Activated CD4-positive, alpha-beta memory T cell treated with anti-CD3 and anti-CD28 coated beads, Interleukin-2, amount 10 ng/mL, durations not matched to agents 7 days and 5 days (primary cell): ENCODE results near the gene ZNRD2. TPM values are rescaled to one million over a fixed set of nuclear protein-coding genes. Genes with fewer than 3 reads are reported as not detected.
"Not testable (repeated sequence)": the region's sequence is repeated elsewhere in the genome, so short reads cannot be mapped to it uniquely, and the experiment has no call there.

ENCODE experiments used
- CTCF ChIA-PET: fragments of 350-600 bp; sonication (Branson Sonifier 250); formaldehyde crosslinking; loops from one replicate; lab custom pipeline; 2021; ENCODE audit warnings: antibody characterized with exemption, inconsistent platforms; lab: Charles Lee
- POLR2A ChIA-PET: fragments of 350-600 bp; sonication (Branson Sonifier 250); formaldehyde crosslinking; loops from one replicate; lab custom pipeline; 2021; ENCODE audit warnings: antibody characterized with exemption; lab: Charles Lee
- DNase-seq: peaks from one replicate; pipeline ENCODE4 v3.0.0-alpha.2; 2020
- H3K27ac Mint-ChIP-seq: one replicate; pipeline ENCODE4 v1.8.0; 2021; ENCODE audit warnings: mild to moderate bottlenecking, mixed read lengths
- H3K27me3 Mint-ChIP-seq: one replicate; pipeline ENCODE4 v1.8.0; 2021; ENCODE audit warnings: mixed read lengths
- H3K36me3 Mint-ChIP-seq: one replicate; pipeline ENCODE4 v1.8.0; 2021; ENCODE audit warnings: low read depth, mixed read lengths
- H3K4me1 Mint-ChIP-seq: one replicate; pipeline ENCODE4 v1.8.0; 2021; ENCODE audit warnings: mixed read lengths
- H3K4me3 Mint-ChIP-seq: one replicate; pipeline ENCODE4 v1.8.0; 2021; ENCODE audit warnings: mild to moderate bottlenecking, mixed read lengths
- H3K9me3 Mint-ChIP-seq: one replicate; pipeline ENCODE4 v1.8.0; 2021; ENCODE audit warnings: mixed read lengths
- total RNA-seq, 2 experiments: library from RNA; stranded (reverse); gene quantifications; one replicate each; pipeline ENCODE4 v1.2.3, GENCODE V29; 2021

Gene ZNRD2, protein sequence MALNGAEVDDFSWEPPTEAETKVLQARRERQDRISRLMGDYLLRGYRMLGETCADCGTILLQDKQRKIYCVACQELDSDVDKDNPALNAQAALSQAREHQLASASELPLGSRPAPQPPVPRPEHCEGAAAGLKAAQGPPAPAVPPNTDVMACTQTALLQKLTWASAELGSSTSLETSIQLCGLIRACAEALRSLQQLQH
- total RNA-seq, result 10 to 100 TPM; 25.3 to 27.8 TPM

DNA sequence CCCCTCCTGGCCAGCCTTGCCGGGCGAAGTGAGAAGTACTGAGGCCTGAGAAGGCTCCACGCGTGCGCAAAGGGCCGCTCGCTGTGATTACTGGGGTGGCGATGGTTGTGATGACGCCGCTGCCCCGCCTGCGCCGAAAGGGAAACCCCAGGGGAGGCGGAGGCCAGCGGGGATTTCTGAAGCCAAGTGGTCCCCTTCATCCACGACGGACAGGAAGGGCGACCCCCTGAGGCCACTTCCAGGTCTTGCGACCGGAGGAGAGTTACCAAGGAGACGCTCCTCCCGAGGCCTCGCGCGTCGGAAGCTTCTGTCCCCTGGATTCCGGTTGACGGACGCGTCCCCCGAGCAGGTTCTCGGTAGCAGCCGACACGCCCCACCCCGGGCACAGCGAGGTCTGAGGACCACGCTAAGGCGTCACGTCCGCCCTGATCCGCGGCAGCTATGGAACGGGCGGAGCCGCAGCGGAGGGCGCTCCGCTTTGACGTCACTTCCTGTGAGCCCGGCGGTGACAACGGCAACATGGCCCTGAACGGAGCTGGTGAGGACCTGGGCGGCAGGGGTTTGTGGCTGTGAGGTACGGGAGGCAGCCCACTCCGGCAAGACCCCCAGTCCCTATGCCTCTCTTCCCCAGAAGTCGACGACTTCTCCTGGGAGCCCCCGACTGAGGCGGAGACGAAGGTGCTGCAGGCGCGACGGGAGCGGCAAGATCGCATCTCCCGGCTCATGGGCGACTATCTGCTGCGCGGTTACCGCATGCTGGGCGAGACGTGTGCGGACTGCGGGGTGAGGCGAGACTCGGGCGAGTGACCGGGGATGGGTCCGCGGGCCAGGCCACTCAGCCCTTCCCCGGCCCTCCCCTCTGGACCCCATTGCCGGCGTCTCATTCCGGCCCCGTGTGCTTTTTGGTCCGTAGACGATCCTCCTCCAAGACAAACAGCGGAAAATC, at the start of gene ZNRD2:
Gene ZNRD2, plus strand, starts transcription at position 505 of the 946 bp plus-strand sequence. Its CDS starts 15 bp downstream, at position 520.
- Mint-ChIP-seq H3K27ac (peak within 1 kb of the TSS; percentile 99), H3K4me1 (peaks cover 71% of the 10 kb centered on the region), H3K4me3 (peak within 1 kb of the TSS; percentile 100), H3K9me3 (no peaks in the 10 kb centered on the region), H3K27me3 (no peaks in the 10 kb centered on the region), H3K36me3 (peaks cover 33% of the 10 kb centered on the region)
- DNase-seq, result peak; percentile 99
- CTCF ChIA-PET, result interaction anchor here (0.9 to 5.7 kb wide), 9 partner anchors 10 to 290 kb away, joined by 3 to 88 read pairs (median 14); partner anchors contain the start of genes DPF2, MAP3K11, MUS81 and PCNX3
- POLR2A ChIA-PET, result interaction anchor here (0.6 to 5.5 kb wide), 25 partner anchors 10 to 319 kb away, joined by 3 to 65 read pairs (median 3); partner anchors contain the start of genes KCNK7, LTBP3, MALAT1 and MAP3K11

DNA sequence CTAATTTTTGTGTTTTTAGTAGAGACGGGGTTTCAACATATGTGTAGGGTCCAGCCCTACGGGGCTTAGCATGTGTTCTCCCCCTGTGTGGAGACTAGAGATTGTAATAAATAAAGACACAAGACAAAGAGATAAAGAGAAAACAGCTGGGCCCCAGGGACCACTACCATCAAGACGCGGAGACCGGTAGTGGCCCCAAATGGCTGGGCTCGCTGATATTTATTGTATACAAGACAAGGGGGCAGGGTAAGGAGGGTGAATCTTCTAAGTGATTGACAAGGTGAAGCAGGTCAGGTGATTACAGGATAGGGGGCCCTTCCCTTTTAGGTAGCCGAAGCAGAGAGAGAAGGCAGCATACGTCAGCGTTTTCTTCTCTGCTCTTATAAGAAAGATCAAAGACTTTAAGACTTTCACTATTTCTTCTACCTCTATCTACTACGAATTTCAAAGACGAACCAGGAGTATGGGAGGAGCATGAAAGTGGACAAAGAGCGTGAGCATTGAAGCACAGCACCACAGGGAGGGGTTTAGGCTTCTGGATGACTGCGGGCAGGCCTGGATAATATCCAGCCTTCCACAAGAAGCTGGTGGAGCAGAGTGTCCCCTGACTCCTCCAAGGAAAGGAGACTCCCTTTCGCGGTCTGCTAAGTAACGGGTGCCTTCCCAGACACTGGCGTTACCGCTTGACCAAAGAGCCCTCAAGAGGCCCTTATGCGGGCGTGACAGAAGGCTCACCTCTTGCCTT, 48.3 kb upstream of the ZNRD2 start:
- H3K9me3 Mint-ChIP-seq, CTCF ChIA-PET, DNase-seq, H3K36me3 Mint-ChIP-seq, H3K27ac Mint-ChIP-seq, H3K27me3 Mint-ChIP-seq: not testable (repeated sequence)
- H3K4me3 Mint-ChIP-seq, result peak overlapping the region; percentile 22
- POLR2A ChIA-PET, result interaction anchor here (0.8 to 3.9 kb wide), 2 partner anchors 15 to 22 kb away, joined by 4 to 18 read pairs; no protein-coding TSS in a partner anchor
- H3K4me1 Mint-ChIP-seq, result peaks cover 44% of the 10 kb centered on the region

DNA sequence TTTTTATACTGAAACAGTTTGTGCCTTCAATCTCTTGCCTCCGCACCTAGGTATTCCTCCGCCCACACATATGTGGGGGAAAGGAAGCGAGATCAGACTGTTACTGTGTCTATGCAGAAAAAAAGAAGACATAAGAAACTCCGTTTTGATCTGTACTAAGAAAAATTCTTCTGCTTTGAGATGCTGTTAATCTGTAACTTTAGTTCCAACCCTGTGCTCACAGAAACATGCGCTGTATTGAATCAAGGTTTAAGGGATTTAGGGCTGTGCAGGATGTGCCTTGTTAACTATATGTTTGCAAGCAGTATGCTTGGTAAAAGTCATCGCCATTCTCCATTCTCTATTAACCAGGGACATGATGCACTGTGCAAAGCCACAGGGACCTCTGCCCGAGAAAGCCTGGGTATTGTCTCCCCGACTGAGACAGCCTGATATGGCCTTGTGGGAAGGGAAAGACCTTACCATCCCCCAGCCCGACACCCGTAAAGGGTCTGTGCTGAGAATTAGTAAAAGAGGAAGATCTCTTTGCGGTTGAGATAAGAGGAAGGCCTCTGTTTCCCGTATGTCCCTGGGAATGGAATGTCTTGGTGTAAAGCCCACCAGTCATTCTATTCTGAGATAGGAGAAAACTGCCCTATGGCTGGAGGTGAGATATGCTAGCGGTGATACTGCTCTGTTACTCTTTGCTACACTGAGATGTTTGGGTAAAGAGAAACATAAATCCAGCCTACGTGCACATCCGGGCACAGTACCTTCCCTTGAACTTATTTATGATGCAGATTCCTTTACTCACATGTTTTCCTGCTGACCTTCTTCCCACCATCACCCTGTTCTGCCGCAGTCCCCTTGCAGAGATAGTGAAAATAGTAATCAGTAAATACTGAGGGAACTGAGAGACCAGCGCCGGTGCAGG, 47.3 kb upstream of the ZNRD2 start:
- POLR2A ChIA-PET, result interaction anchor here (1.2 to 4.5 kb wide), 6 partner anchors 7 to 102 kb away, joined by 3 to 39 read pairs (median 30); partner anchors contain the start of genes MALAT1 and NEAT1
- H3K27me3 Mint-ChIP-seq, CTCF ChIA-PET: not testable (repeated sequence)

DNA sequence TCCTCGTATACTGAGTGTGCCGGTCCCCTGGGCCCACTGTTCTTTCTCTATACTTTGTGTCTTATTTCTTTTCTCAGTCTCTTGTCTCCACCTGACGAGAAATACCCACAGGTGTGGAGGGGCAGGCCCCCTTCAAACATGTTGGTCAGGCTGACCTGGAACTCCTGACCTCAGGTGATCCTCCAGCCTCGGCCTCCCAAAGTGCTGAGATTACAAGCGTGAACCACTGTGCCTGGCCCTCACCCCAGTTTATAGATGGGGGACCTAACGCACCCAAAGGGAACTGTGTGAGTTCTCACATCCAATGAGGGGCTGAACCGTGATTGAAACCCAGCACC, 46.7 kb upstream of the ZNRD2 start:
- CTCF ChIA-PET, H3K27me3 Mint-ChIP-seq, DNase-seq, H3K9me3 Mint-ChIP-seq: not testable (repeated sequence)
- Mint-ChIP-seq H3K36me3 (peaks cover 16% of the 10 kb centered on the region), H3K4me3 (peak overlapping the region; percentile 66), H3K27ac (peak overlapping the region; percentile 83), H3K4me1 (peaks cover 50% of the 10 kb centered on the region)
- POLR2A ChIA-PET, result interaction anchor here (1.2 to 4.5 kb wide), 8 partner anchors 7 to 103 kb away, joined by 3 to 39 read pairs (median 17); partner anchors contain the start of genes MALAT1 and NEAT1

More for the DNA sequence above, 47.3 kb upstream of the ZNRD2 start:
- H3K4me3 Mint-ChIP-seq, result peak overlapping the region; percentile 66
- peaks cover 15% of the 10 kb centered on the region for H3K36me3 Mint-ChIP-seq
- peak overlapping the region; percentile 83 for H3K27ac Mint-ChIP-seq
- H3K9me3 Mint-ChIP-seq, DNase-seq: not testable (repeated sequence)
- peaks cover 50% of the 10 kb centered on the region for H3K4me1 Mint-ChIP-seq

DNA sequence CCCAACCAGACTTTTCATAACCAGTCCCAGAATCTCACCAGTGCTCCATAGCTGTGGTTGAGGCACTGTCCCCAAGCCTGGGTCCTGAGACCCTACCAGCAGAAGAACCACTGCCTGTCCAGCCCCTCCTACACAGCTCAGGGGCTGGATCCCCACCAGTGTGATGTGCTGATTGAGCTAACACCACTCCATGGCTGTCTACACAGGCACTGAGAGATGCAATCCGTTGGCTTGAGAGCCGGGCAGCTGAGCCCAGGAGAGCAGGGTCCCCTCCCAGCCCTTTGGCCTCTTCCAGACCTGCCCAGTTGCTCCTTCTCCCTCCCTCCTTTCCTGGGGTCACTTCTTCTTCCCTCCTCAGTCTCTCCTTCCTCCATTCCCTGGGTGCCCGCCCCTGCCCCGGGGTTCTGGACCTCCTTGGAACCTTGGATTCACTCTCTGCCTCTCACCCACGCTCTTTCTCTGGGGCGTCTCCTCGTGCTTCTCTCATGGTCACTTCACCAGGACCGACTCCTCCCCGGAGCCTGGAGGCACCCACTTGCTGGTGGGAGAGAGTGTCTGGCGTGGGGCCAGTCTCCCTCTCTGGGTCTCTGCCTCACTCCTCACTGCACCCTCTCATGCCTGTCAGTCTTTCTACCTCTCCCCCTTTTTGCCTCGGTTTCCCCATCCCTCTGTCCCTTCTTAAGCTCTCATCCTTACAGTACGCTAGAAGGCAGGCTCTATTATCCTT, 46.1 kb upstream of the ZNRD2 start:
- Mint-ChIP-seq H3K4me1 (peaks cover 53% of the 10 kb centered on the region), H3K36me3 (peaks cover 20% of the 10 kb centered on the region), H3K27ac (peak overlapping the region; percentile 83), H3K4me3 (peak overlapping the region; percentile 66), H3K27me3 (no peaks in the 10 kb centered on the region), H3K9me3 (no peaks in the 10 kb centered on the region)
- POLR2A ChIA-PET, result interaction anchor here (0.7 to 4.5 kb wide), 24 partner anchors 8 to 336 kb away, joined by 3 to 39 read pairs (median 6); partner anchors contain the start of genes FRMD8, MALAT1, MUS81 and NEAT1
- CTCF ChIA-PET, result interaction anchor here (0.9 to 1.1 kb wide), 3 partner anchors 16 to 109 kb away, joined by 3 to 4 read pairs (median 3); no protein-coding TSS in a partner anchor
- DNase-seq, result no peak

DNA sequence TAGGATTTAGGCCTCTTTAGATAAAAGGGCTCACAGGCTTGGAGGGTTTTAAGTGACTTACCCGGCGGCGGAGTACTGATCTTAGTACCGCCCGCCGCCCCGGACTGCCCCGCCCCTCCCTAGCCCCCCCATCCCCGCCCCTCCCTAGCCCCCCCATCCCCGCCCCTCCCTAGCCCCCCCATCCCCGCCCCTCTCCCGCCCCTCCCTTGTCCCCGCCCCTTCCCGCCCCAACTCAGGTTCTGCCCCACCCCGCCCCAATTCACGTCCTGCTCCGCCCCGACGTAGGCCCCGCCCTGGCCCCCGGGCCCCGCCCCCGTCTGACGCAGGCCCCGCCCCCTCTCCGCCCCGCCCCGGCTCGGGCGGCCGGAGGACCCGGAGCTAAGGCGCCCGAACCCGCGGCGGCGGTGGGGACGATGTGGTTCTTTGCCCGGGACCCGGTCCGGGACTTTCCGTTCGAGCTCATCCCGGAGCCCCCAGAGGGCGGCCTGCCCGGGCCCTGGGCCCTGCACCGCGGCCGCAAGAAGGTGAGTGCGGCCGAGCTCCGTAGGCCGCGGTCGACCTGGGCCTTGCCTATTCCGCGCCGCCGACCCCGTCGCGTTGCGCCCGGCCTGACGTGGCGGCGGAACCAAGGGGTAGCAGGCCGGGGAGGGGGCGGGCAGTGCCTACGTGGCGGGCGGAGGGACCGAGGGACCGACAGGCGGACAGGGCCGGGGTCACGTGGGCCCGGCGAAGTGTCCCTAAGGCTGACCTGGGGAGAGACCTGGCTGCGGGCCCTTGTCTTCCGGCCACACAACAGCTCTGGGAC, 45.3 kb upstream of the ZNRD2 start, which contains the start of gene SCYL1:
Gene SCYL1, plus strand, starts transcription at position 343 of the 805 bp plus-strand sequence. Its CDS starts 71 bp downstream, at position 414.
- no peaks in the 10 kb centered on the region for H3K9me3 Mint-ChIP-seq

DNA sequence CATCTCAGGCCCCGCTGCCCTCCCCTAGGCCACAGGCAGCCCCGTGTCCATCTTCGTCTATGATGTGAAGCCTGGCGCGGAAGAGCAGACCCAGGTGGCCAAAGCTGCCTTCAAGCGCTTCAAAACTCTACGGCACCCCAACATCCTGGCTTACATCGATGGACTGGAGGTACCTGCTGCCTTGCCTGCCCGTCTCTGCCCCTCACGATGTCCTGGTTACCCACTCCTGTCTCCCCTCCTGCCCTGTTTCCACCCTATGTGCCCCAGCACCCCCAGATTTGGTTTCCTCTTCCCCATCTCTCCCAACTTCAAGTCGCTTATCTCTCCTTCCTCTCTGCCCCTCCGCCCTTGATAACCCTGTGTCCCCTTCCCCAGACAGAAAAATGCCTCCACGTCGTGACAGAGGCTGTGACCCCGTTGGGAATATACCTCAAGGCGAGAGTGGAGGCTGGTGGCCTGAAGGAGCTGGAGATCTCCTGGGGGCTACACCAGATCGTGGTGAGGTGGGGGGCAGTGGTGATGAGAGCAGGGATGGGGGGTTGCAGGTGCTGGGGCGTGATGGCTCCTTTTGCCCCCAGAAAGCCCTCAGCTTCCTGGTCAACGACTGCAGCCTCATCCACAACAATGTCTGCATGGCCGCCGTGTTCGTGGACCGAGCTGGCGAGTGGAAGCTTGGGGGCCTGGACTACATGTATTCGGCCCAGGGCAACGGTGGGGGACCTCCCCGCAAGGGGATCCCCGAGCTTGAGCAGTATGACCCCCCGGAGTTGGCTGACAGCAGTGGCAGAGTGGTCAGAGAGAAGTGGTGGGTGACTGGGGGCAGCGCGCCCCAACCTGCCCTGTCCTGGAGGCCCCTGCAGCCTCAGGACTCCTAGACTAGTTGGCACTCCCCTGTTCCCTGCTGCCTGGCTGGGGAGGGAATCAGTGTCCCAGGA, 44.5 kb upstream of the ZNRD2 start:
- Mint-ChIP-seq H3K27ac (peak overlapping the region; percentile 64), H3K36me3 (peaks cover 29% of the 10 kb centered on the region), H3K4me3 (peak overlapping the region; percentile 80), H3K9me3 (no peaks in the 10 kb centered on the region), H3K4me1 (peaks cover 59% of the 10 kb centered on the region), H3K27me3 (no peaks in the 10 kb centered on the region)
- CTCF ChIA-PET, result interaction anchor here (0.7 to 1.6 kb wide), 11 partner anchors 14 to 166 kb away, joined by 3 to 8 read pairs (median 3); no protein-coding TSS in a partner anchor
- DNase-seq, result no peak
- POLR2A ChIA-PET, result interaction anchor here (0.6 to 4.5 kb wide), 26 partner anchors 9 to 350 kb away, joined by 3 to 39 read pairs (median 6); partner anchors contain the start of genes DPF2, FRMD8, MALAT1 and MUS81

More for the DNA sequence above, 45.3 kb upstream of the ZNRD2 start, which contains the start of gene SCYL1:
- ChIA-PET POLR2A (interaction anchor here (0.7 to 4.5 kb wide), 28 partner anchors 9 to 335 kb away, joined by 3 to 39 read pairs (median 4); partner anchors contain the start of genes DPF2, FRMD8, MALAT1 and MUS81), CTCF (interaction anchor here (0.7 to 1.1 kb wide), 8 partner anchors 15 to 110 kb away, joined by 3 to 4 read pairs (median 3); no protein-coding TSS in a partner anchor)
- peak within 1 kb of the TSS; percentile 83 for H3K27ac Mint-ChIP-seq
- H3K36me3 Mint-ChIP-seq, result peaks cover 22% of the 10 kb centered on the region
- H3K27me3 Mint-ChIP-seq, result no peaks in the 10 kb centered on the region
- H3K4me3 Mint-ChIP-seq, result peak within 1 kb of the TSS; percentile 80
- peak; percentile 86 for DNase-seq
- H3K4me1 Mint-ChIP-seq, result peaks cover 56% of the 10 kb centered on the region

DNA sequence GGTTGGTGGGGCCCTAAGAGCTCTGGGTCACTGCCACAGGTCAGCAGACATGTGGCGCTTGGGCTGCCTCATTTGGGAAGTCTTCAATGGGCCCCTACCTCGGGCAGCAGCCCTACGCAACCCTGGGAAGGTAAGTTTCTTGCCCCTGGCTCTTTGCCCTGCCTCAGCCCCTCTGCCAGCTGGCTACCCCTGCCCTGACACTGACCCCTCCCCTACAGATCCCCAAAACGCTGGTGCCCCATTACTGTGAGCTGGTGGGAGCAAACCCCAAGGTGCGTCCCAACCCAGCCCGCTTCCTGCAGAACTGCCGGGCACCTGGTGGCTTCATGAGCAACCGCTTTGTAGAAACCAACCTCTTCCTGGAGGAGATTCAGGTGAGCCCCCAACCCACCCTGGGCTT, 43.5 kb upstream of the ZNRD2 start:
- peaks cover 57% of the 10 kb centered on the region for H3K4me1 Mint-ChIP-seq
- H3K4me3 Mint-ChIP-seq, result peak overlapping the region; percentile 80
- H3K9me3 Mint-ChIP-seq, result no peaks in the 10 kb centered on the region
- H3K27ac Mint-ChIP-seq, result peak overlapping the region; percentile 21
- no peaks in the 10 kb centered on the region for H3K27me3 Mint-ChIP-seq
- no peak for DNase-seq
- POLR2A ChIA-PET, result interaction anchor here (0.7 to 4.5 kb wide), 6 partner anchors 14 to 140 kb away, joined by 3 to 35 read pairs (median 16); partner anchors contain the start of genes FRMD8, MALAT1 and NEAT1
- CTCF ChIA-PET, result interaction anchor here (1.0 to 1.6 kb wide), 3 partner anchors 13 to 167 kb away, joined by 3 to 8 read pairs (median 3); no protein-coding TSS in a partner anchor
- H3K36me3 Mint-ChIP-seq, result peaks cover 38% of the 10 kb centered on the region

DNA sequence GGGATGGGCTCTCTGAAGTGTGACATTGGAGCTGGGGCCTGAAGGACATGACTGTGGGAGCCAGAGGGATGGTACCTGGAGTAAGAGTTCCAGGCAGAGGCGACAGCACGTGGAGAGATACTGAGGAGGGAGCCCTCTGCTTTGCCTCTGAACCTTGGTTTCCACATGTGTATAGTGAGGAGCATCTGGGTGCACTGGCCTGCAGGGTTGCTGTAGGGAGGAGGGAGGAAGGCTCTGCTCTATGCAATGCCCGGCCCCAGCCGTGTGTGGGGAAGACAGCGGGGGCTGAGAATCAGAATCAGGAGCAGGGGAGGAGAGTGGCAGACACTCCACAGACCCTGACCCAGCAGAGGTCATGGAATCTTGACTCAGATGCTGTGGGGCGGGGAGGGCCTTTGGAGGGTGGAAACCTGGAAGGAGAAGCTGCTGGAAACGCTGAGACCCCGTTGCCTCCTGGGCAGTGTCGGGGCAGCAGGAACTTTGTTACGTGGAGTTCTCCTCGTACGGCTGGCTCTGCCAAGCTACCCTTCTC, 41.4 kb upstream of the ZNRD2 start:
- ChIA-PET POLR2A (interaction anchor here (0.9 to 1.6 kb wide), 4 partner anchors 12 to 102 kb away, joined by 3 to 9 read pairs (median 4); partner anchors contain the start of gene ZNRD2), CTCF (interaction anchor here (3.1 kb wide), 1 partner anchor 11 kb away, joined by 17 read pairs; no protein-coding TSS in a partner anchor)
- H3K4me1 Mint-ChIP-seq, result peaks cover 38% of the 10 kb centered on the region
- DNase-seq, result no peak
- no peaks in the 10 kb centered on the region for H3K27me3 Mint-ChIP-seq
- H3K4me3 Mint-ChIP-seq, result no peak overlapping the region
- peaks cover 44% of the 10 kb centered on the region for H3K36me3 Mint-ChIP-seq
- H3K27ac Mint-ChIP-seq, result no peak overlapping the region
- no peaks in the 10 kb centered on the region for H3K9me3 Mint-ChIP-seq
